Activated CD4-positive, alpha-beta T cell treated with anti-CD3 and anti-CD28 coated beads for 48 hours (primary cell): ENCODE data around the gene AASS.
A peak's percentile ranks its signal among the peaks of the same experiment; 100 is the strongest.
"Not testable (repeated sequence)": the region's sequence is repeated elsewhere in the genome, so short reads cannot be mapped to it uniquely, and the experiment has no call there.

Source experiments
- DNase-seq: peaks from one replicate; pipeline ENCODE4 v3.0.0-alpha.2; 2020

The AASS gene

DNA sequence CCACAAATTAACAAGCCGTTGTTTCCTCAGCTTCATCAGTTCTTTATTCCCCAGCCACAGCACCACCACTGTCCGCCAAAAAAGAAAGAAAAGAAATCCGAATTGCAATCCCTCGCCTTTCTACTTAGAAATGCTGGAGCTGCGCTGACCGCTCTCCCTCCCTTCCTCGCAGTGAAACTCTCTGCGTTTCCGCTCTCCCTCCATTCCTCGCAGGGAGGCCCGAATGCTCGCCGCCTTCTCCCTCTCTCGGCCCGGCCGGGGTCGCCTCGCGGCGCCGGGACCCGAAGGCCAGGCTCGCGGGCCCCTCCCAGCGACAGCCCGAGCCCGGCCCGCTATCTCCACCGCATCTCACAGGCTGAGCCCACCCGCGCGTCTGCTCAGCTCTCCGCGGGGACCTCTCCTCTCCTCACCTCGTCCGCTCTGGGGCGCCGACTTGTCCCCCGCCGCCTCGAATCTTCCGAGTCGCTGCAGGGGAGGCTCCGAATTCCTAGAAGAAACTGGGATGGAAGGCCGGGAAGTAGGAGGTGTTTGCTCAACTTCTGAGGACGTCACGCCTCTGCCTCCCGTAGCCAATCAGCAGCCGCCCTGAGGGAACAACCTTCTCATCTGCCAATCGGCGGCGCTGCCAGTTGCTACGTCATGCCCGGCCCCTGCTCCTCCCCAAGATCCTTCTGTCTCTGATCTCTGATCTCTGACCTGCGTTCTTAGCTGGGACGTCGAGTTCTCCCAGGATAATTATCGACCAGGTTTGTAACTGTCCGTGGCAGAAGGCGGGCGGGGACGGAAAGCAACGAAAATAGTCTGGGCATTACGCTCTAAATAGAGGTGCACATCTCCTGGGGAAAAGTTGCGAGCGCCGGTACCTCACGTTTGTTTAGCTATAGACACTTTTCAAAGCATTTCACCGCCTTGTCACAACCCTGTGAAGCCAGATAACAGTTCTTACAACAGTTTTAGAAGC is at the start of gene AASS:
Gene AASS (minus strand): TSS at position 499 of the 961 bp plus-strand sequence. CDS start 10,523 bp downstream, outside the sequence.
- peak; percentile 86 for DNase-seq

GRCh38 chr7:122188785-122189184 is 44.7 kb upstream of the AASS start:
- DNase-seq: no peak

DNA sequence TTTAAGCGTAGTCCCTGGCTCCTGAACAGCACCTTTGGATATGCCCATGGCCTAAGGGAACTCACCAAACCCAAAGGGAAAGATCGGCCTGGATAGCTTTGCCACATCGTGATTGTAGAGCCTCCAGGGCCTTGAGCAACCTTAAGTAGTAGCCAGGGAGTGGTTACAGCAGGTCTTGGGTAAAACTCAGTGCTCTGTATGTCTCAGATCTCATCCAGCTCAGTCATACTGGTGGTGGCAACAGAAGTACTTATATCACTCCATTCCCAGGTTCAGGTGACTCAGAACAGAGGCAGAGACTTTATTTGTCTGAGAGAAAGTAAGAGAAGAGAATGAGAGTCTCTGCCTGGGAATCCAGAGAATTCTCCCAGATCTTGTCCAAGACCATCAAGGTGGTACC is 39.1 kb upstream of the AASS start:
- DNase-seq: no peak

DNA sequence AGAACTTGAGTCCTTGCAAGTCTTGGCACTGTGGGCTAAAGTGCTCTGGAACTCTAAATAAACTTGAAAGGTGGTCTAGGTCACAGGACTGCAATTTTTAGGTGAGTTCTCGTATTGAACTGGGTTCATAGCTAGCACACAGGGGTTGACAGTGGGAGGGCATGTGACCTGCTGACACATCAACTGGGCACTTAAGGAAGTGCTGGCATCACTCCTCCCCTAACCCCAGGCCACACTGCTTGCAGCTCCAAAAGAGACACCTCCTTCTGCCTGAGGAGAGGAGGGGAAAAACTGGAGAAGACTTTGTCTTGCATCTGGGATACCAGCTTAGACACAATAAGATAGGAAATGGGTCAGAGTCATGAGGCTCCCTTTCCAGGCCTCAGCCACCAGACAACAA is 38.0 kb upstream of the AASS start:
- DNase-seq: no peak

GRCh38 chr7:122172144-122172543 is 28.1 kb upstream of the AASS start:
- not testable (repeated sequence) for DNase-seq

DNA sequence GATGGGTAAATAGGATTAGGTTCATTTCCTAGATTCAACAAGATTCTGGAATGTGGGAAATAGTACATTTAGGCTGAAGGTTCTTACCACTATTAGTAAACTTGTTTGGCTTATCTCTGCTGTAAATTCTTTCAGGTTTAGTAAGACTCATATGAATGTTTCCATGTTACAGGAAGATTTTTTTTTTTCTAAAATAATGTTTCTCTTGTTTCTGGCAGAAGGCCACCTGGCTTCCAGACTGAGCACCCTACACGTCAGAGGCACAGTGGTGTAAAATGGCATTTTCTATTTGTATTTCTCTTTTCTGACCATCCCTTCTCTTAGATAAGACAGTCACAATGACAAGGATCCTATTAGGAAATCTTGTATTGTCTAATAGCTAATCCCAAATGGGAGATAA is 22.7 kb upstream of the AASS start:
- DNase-seq: no peak

GRCh38 chr7:122166275-122166674 is 22.2 kb upstream of the AASS start:
- DNase-seq: no peak

- DNase-seq: no peak
Measured at GRCh38 chr7:122161628-122162027, 17.6 kb upstream of the AASS start.

DNA sequence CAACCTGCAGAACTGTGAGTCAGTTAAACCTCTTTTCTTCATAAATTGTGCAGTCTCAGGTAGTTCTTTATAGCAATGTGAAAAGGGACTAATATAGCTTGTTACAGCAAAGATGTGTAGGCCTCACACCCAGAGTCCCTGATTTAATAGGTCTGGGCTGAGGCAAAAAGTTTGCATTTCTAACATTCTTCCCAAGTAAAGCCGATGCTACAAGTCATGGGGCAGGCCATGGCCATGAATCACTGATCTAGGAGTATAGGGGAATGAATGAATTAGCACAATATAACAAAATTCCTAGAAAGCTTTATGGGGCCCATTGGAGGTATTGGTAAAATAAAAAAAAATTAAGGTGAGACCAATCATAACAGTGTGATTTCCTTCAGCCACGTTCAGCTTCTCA is 11.5 kb upstream of the AASS start:
- DNase-seq: no peak

DNA sequence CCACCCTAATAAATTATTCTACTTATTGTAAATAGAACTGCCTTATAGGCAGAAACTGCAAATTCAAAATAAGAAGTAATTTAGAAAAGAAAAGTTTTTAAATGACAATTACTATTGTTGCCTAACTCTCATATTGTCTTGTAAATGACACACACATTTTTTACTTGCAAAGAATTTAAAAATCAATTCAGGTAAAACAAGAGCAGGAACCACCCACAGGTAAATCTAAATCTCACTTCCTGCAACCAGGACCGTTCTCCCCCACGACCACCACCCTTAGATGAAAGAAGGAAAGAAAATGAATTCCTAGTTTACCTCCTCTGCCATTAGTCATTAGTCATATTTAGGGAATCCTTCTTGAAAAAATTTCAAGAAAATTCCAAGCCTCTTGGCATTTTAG is 4.8 kb upstream of the AASS start:
- DNase-seq: no peak

- DNase-seq: no peak
Measured at GRCh38 chr7:122148081-122148480, 4.0 kb upstream of the AASS start.

DNA sequence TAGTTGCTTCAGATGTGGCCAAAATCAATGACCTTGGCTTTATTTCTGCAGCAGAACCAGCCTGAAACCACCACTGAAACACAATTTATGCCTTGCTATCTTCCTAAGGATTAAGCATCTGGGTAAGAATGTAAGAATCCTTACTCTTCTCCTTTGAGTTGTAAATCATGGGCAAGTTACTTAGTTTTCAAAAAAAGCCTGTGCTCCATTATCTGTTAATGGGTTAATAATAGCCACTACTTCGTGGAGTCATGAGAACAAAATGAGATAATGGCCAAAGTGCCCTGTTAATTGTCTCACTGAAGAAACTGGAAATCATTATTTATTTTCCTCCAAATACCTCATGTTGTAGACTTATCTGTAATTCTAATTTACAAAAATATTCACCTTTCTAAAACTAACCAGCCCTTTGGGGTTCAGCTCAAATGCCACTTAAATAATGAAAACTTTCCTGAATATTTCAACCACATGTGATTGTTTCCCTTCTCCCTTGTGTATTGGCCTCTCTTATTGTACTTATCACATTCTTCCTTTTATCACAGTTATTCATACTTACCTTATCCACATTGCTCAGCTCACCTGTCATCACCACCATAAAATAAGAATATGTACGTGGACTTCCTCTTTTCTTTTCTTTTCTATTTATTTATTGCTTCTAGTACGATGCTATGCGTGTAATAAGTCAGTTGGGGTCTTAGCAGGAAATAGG is 2.0 kb upstream of the AASS start:
- DNase-seq: no peak

DNA sequence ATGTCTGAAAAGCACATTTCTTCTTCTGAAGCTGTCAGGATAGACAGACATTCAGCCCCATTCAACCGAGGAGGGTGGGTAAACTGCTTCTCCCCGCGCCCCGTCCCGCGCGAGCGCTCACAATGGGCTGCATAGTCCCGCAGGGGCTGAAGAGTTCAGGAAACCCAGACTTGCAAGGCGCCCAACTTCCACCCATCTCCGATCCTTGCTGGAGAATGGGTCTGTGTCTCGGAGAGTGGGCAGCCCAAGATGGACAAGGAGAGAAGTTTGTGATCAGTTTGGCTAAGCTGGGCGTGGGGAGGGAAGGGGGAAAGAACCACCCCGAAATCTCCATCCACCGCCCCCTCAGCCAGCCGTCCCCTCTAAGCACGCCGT is 686 bp downstream of the AASS start:
- peak; percentile 16 for DNase-seq

DNA sequence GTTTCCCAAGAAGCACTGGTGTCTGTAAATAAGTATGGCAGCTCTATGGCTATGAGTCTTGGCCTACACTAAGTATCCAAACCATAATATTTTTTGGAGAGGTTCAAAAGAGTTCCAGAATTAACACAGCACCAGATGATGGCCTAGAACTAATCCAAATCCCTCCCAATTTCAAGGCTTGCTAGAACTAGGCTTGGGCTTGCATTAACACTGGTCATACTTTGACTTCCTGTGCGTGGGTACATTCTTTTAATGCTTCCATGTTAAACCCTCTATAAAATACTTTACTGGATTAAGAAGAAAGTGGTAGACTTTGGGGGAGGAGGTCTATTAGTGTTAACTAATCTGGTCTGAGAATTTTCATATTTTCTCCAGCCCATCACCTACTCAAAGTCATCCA is 3.1 kb downstream of the AASS start:
- no peak for DNase-seq

DNA sequence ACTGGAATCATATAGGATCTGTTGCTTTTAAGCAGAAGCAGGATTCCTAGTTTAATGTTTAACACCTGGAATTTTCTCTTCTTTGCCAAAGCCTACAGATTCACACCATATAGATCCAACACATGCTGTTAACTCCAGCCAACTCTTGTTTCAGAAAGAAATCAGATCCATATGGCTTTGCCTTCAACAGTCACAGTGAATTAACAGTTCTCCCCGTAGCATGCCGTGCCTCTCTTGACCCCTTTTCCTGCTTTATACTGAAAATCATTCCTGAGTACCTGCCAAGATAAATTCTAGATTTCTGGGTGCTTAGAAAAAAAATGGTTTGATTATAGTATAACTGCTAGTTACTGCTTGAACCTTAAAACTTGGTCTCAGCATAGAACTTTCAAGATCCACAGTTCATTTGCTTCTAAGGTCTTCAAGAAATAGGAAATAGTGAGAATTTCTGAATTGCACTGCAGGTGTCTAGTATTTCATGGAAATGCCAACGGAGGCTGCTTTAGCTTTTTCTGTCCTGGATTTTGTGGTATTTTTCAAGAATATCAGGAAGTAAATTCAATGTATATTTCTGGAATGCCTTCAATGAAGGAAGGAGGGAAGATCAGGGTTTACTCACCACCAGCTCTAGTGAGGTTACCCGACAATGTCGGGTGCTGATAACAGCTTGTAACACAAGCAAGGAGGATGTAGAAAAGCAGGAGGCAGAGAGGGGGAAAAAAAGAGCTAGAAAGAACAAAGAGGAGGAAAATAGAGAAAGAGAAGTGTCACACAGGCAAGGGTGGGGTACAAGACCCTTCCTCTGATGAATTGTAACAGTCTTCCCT is 6.6 kb downstream of the AASS start:
- DNase-seq: no peak

- DNase-seq: no peak
Measured at GRCh38 chr7:122136639-122137245, 7.3 kb downstream of the AASS start.

- no peak for DNase-seq
Measured at GRCh38 chr7:122136078-122136477, 8.0 kb downstream of the AASS start.

GRCh38 chr7:122135275-122135674 is 8.8 kb downstream of the AASS start:
- no peak for DNase-seq

DNA sequence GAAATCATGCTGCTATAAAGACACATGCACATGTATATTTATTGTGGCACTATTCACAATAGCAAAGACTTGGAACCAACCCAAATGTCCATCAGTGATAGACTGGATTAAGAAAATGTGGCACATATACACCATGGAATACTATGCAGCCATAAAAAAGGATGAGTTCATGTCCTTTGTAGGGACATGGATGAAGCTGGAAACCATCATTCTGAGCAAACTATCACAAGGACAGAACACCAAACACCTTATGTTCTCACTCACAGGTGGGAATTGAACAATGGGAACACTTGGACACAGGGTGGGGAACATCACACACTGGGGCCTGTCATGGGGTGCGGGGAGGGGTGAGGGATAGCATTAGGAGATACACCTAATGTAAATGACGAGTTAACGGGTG is 9.3 kb downstream of the AASS start:
- DNase-seq: not testable (repeated sequence)

DNA sequence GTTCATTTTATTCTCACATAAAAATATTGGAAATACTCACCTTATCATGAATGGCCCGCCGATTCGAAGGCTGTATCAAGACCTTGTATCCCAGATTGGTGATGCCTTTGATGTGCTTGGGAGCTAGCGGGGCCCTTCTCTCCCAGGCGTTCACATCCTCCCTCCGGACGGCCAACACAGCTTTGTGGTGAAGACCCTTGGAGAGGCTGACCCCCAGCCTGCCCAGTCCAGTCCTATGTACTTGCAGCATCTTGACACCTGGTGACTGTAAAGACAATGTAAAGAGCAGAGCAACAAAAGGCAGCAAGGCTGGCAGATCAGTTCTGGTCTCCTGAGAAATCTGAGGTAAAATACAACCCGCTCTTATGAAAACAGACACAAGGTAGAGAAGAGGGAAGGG is 10.6 kb downstream of the AASS start:
- no peak for DNase-seq

GRCh38 chr7:122132341-122132740 is 11.7 kb downstream of the AASS start:
- DNase-seq: no peak

- DNase-seq: no peak
Measured at GRCh38 chr7:122123746-122124145, 20.3 kb downstream of the AASS start.

GRCh38 chr7:122118757-122119156 is 25.3 kb downstream of the AASS start:
- no peak for DNase-seq
